Measurements from ENCODE around the gene SAFB2. TPM values are rescaled to one million over a fixed set of nuclear protein-coding genes. Genes with fewer than 3 reads are reported as not detected.

Gene SAFB2
- total RNA-seq, 1 experiment from 2014 or later, result 22.4 TPM

DNA sequence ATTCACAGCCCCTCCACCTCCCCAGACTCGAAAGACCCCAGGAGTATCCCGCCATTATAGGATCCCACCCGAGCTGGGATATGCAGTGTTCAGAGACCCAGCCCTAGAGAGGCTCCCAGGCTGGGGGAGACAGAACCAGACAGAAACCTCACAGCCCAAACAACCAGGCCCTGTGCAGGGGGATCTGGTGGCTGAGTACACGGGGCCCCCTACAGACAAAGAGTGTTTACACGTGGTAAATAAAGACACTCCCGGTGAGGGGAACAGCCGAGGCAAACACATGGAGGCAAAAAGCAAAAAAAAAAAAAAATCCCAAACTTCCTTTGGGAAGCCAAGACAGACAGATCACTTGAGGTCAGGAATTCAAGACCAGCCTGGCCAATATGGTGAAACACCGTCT is 79.9 kb downstream of the SAFB2 start:
- no peak for DNase-seq (ENCODE audit: low spot score)

GRCh38 chr19:5541456-5541855 is 81.1 kb downstream of the SAFB2 start:
- DNase-seq (ENCODE audit: low spot score), result no peak

GRCh38 chr19:5540208-5540607 is 82.4 kb downstream of the SAFB2 start:
- no peak for DNase-seq (ENCODE audit: low spot score)

GRCh38 chr19:5537870-5538269 is 84.7 kb downstream of the SAFB2 start:
- no peak for DNase-seq (ENCODE audit: low spot score)

Other genes with a start within 250 kb of the SAFB2 start
- gene ZNRF4, start 167.4 kb downstream of the SAFB2 start, total RNA-seq (2014; rRNA removed; shearing (Covaris generic)), result not detected in 2 replicates
- 0.50 and 1.8 TPM in 2 replicates for gene TINCR, start 54.8 kb downstream of the SAFB2 start, total RNA-seq (2014; rRNA removed; shearing (Covaris generic))
- gene SAFB, start 307 bp upstream of the SAFB2 start, total RNA-seq (2014; rRNA removed; shearing (Covaris generic)), result 25.7 and 31.5 TPM in 2 replicates
- gene MICOS13, start 57.7 kb upstream of the SAFB2 start, total RNA-seq (2014; rRNA removed; shearing (Covaris generic)), result 49.6 and 81.0 TPM in 2 replicates
- gene HSD11B1L, start 58.3 kb upstream of the SAFB2 start, total RNA-seq (2014; rRNA removed; shearing (Covaris generic)), result 24.1 and 58.4 TPM in 2 replicates
- gene RPL36, start 67.5 kb upstream of the SAFB2 start, total RNA-seq (2014; rRNA removed; shearing (Covaris generic)), result 782 and 864 TPM in 2 replicates
- 120 and 153 TPM in 2 replicates for gene LONP1, start 97.4 kb upstream of the SAFB2 start, total RNA-seq (2014; rRNA removed; shearing (Covaris generic))
- gene CATSPERD, start 97.9 kb upstream of the SAFB2 start, total RNA-seq (2014; rRNA removed; shearing (Covaris generic)), result not detected in 2 replicates
- gene PRR22, start 162.0 kb upstream of the SAFB2 start, total RNA-seq (2014; rRNA removed; shearing (Covaris generic)), result 0.41 and 2.0 TPM in 2 replicates
- 56.0 and 76.7 TPM in 2 replicates for gene DUS3L, start 168.4 kb upstream of the SAFB2 start, total RNA-seq (2014; rRNA removed; shearing (Covaris generic))
- gene NRTN, start 182.3 kb upstream of the SAFB2 start, total RNA-seq (2014; rRNA removed; shearing (Covaris generic)), result 1.4 TPM in 1 of 2 replicates, not detected in the other
- not detected in 2 replicates for gene FUT6, start 216.9 kb upstream of the SAFB2 start, total RNA-seq (2014; rRNA removed; shearing (Covaris generic))
- gene FUT3, start 228.7 kb upstream of the SAFB2 start, total RNA-seq (2014; rRNA removed; shearing (Covaris generic)), result not detected in 2 replicates
- not detected in 2 replicates for gene FUT5, start 247.8 kb upstream of the SAFB2 start, total RNA-seq (2014; rRNA removed; shearing (Covaris generic))

All from A172 (cell line).